IMR-90 (cell line): ENCODE data around the gene NUP43. TPM values are rescaled to one million over a fixed set of nuclear protein-coding genes. Genes with fewer than 3 reads are reported as not detected.

Experiments
- ATAC-seq: fragments of 200-7000 bp; cut with Tn5 transposase; 2 replicates; pipeline ENCODE4 v1.9.1; 2020; ENCODE audit warnings: low read depth, mild to moderate bottlenecking, moderate library complexity
- BruUV-seq: library from RNA; stranded (reverse); fragments of 400-500 nt; replicated peaks from 2 replicates; lab custom pipeline; 2021; lab: Mats Ljungman, UMichigan
- CTCF ChIA-PET: fragments of 300-600 bp; formaldehyde crosslinking; extraction: SDS; loops from one replicate; lab custom pipeline; 2021; ENCODE audit warnings: antibody characterized with exemption; lab: Yijun Ruan, JAX
- POLR2A ChIA-PET: fragments of 300-600 bp; sonication (Branson Sonifier 250); formaldehyde crosslinking; loops from one replicate; lab custom pipeline; 2022; ENCODE audit warnings: antibody characterized with exemption; ENCODE audit not compliant: unreplicated experiment; lab: Charles Lee
- DNase-seq: peaks from one replicate; pipeline ENCODE4 v3.0.0; 2013
- H2AFZ ChIP-seq: replicated peaks from 2 replicates; pipeline ENCODE3; 2013; ENCODE audit warnings: low read length, mild to moderate bottlenecking; ENCODE audit not compliant: poor library complexity
- H2AK5ac ChIP-seq: 2 replicates; pipeline ENCODE4 v1.6.1; 2013; ENCODE audit warnings: low read depth, low read length, inconsistent platforms
- H2AK9ac ChIP-seq: replicated peaks from 2 replicates; pipeline ENCODE3; 2013; ENCODE audit warnings: mild to moderate bottlenecking, low read depth, low read length, moderate library complexity; ENCODE audit not compliant: poor library complexity
- H2BK120ac ChIP-seq: 2 replicates; pipeline ENCODE4 v1.6.1; 2013; ENCODE audit warnings: low read depth, low read length, inconsistent platforms
- H2BK15ac ChIP-seq: 3 replicates; pipeline ENCODE4 v1.6.1; 2013; ENCODE audit warnings: low read depth, low read length, inconsistent platforms
- H2BK20ac ChIP-seq: 2 replicates; pipeline ENCODE4 v1.6.1; 2013; ENCODE audit warnings: low read depth, mild to moderate bottlenecking, inconsistent platforms, low read length, moderate library complexity
- H2BK5ac ChIP-seq: 2 replicates; pipeline ENCODE4 v1.6.1; 2013; ENCODE audit warnings: mild to moderate bottlenecking, low read depth, low read length, inconsistent platforms; ENCODE audit not compliant: poor library complexity, severe bottlenecking
- H3K14ac ChIP-seq: replicated peaks from 2 replicates; pipeline ENCODE4 v1.6.1; 2013; ENCODE audit warnings: low read depth, low read length, inconsistent platforms
- H3K18ac ChIP-seq: 2 replicates; pipeline ENCODE4 v1.6.1; 2013; ENCODE audit warnings: low read depth, low read length, control low read depth
- H3K23ac ChIP-seq: 2 replicates; pipeline ENCODE4 v1.6.1; 2013; ENCODE audit warnings: low read depth, low read length, inconsistent platforms
- H3K27ac ChIP-seq: 2 replicates; pipeline ENCODE4 v1.5.1; 2013; ENCODE audit warnings: mild to moderate bottlenecking, control low read depth, low read length; ENCODE audit not compliant: insufficient read depth
- H3K27me3 ChIP-seq: 2 replicates; pipeline ENCODE4 v1.6.1; 2013; ENCODE audit warnings: low read length; ENCODE audit not compliant: control insufficient read depth, insufficient read depth
- H3K36me3 ChIP-seq: 2 replicates; pipeline ENCODE4 v1.6.1; 2013; ENCODE audit warnings: low read length, mixed read lengths; ENCODE audit not compliant: control insufficient read depth, insufficient read depth
- H3K4ac ChIP-seq: 2 replicates; pipeline ENCODE4 v1.6.1; 2013; ENCODE audit warnings: low read depth, low read length, inconsistent platforms
- H3K4me1 ChIP-seq: 2 replicates; pipeline ENCODE4 v1.6.1; 2013; ENCODE audit warnings: low read length, mixed read lengths; ENCODE audit not compliant: control insufficient read depth, insufficient read depth
- H3K4me2 ChIP-seq: 2 replicates; pipeline ENCODE4 v1.6.1; 2013; ENCODE audit warnings: low read depth, mild to moderate bottlenecking, control low read depth, low read length, moderate library complexity
- H3K4me3 ChIP-seq: 2 replicates; pipeline ENCODE4 v1.5.1; 2013; ENCODE audit warnings: low read depth, mild to moderate bottlenecking, control low read depth, low read length, moderate library complexity; ENCODE audit not compliant: insufficient read depth
- H3K56ac ChIP-seq: 2 replicates; pipeline ENCODE4 v1.6.1; 2013; ENCODE audit warnings: low read length, inconsistent platforms; ENCODE audit not compliant: insufficient read depth; ENCODE audit errors: extremely low read depth
- H3K79me1 ChIP-seq, 2 experiments: 2 replicates each; pipeline ENCODE4 v1.6.1; 2013; ENCODE audit warnings: low read length in 2 of 2, inconsistent platforms in 1 of 2, low read depth in 1 of 2
- H3K9ac ChIP-seq: 2 replicates; pipeline ENCODE4 v1.6.1; 2013; ENCODE audit warnings: low read depth, low read length, control low read depth
- H3K9me1 ChIP-seq: 2 replicates; pipeline ENCODE4 v1.6.1; 2013; ENCODE audit warnings: low read length, inconsistent platforms; ENCODE audit not compliant: insufficient read depth
- H3K9me3 ChIP-seq: 2 replicates; pipeline ENCODE4 v1.6.1; 2013; ENCODE audit warnings: low read length; ENCODE audit not compliant: control insufficient read depth, insufficient read depth
- H4K20me1 ChIP-seq: 2 replicates; pipeline ENCODE4 v1.6.1; 2013; ENCODE audit warnings: low read length, inconsistent platforms; ENCODE audit not compliant: insufficient read depth
- H4K5ac ChIP-seq: 2 replicates; pipeline ENCODE4 v1.6.1; 2013; ENCODE audit warnings: mild to moderate bottlenecking, low read depth, low read length, control low read depth
- H4K8ac ChIP-seq, 2 experiments: 2 replicates each; pipeline ENCODE4 v1.6.1; 2013; ENCODE audit warnings: low read depth in 2 of 2, low read length in 2 of 2, control low read depth in 1 of 2, inconsistent platforms in 1 of 2
- H4K91ac ChIP-seq: 2 replicates; pipeline ENCODE4 v1.6.1; 2013; ENCODE audit warnings: low read depth, low read length, inconsistent platforms; ENCODE audit not compliant: insufficient read depth
- BHLHE40 ChIP-seq: fragments of 150-350 bp; IDR thresholded peaks from 2 replicates; pipeline ENCODE4 v1.6.1; 2016; ENCODE audit warnings: mild to moderate bottlenecking, low read depth, low read length
- ELK1 ChIP-seq: fragments of 150-350 bp; IDR thresholded peaks from 2 replicates; pipeline ENCODE4 v1.6.1; 2016; ENCODE audit warnings: low read depth, mild to moderate bottlenecking, low read length, moderate library complexity, borderline replicate concordance
- FOS ChIP-seq: fragments of 150-350 bp; IDR thresholded peaks from 2 replicates; pipeline ENCODE4 v1.6.1; 2016; ENCODE audit warnings: low read depth, low read length
- MAFK ChIP-seq: IDR thresholded peaks from 2 replicates; pipeline ENCODE4 v1.6.1; 2012; ENCODE audit warnings: low read depth, low read length, improper control_type of control experiment
- MAZ ChIP-seq: IDR thresholded peaks from 2 replicates; pipeline ENCODE4 v1.6.1; 2012; ENCODE audit warnings: low read depth, mild to moderate bottlenecking, low read length, improper control_type of control experiment, moderate library complexity, borderline replicate concordance
- MXI1 ChIP-seq: IDR thresholded peaks from 2 replicates; pipeline ENCODE4 v1.6.1; 2012; ENCODE audit warnings: low read depth, mild to moderate bottlenecking, low read length, moderate library complexity, borderline replicate concordance
- POLR2A ChIP-seq: IDR thresholded peaks from 2 replicates; pipeline ENCODE4 v1.6.1; 2012; ENCODE audit warnings: mild to moderate bottlenecking, low read depth, low read length
- RAD21 ChIP-seq: IDR thresholded peaks from 2 replicates; pipeline ENCODE4 v1.6.1; 2012; ENCODE audit warnings: low read length, improper control_type of control experiment
- RCOR1 ChIP-seq: IDR thresholded peaks from 2 replicates; pipeline ENCODE4 v1.6.1; 2012; ENCODE audit warnings: mild to moderate bottlenecking, low read length, improper control_type of control experiment; ENCODE audit not compliant: insufficient replicate concordance
- RFX5 ChIP-seq: IDR thresholded peaks from 2 replicates; pipeline ENCODE4 v1.8.0; 2012; ENCODE audit warnings: low read depth, mild to moderate bottlenecking, low read length, moderate library complexity
- WGBS, 2 experiments: methylation state at CpG; one replicate each; pipeline versions ENCODE4 v1.1.5 to v1.1.7; 2013; ENCODE audit warnings: missing lambda C conversion rate in 2 of 2; ENCODE audit not compliant: insufficient read length in 1 of 2; ENCODE audit errors: extremely low coverage in 2 of 2; 5-methylcytosine and 5-hydroxymethylcytosine counted together
- dilution Hi-C: fragments of 300-500 bp; cut with HindIII; formaldehyde crosslinking; loops from one replicate; pipeline ENCODE4 v1.14.3; 2018; ENCODE audit warnings: low sequenced_read_pairs; ENCODE audit not compliant: unreplicated experiment
- in situ Hi-C: fragments of 300-500 bp; cut with MboI; formaldehyde crosslinking; loops from 3 replicates; pipeline ENCODE4 v1.14.3; 2019; ENCODE audit warnings: low sequenced_read_pairs, inconsistent platforms, mixed read lengths
- intact Hi-C: fragments of 100-400 bp; cut with micrococcal nuclease; formaldehyde crosslinking; loops from 2 replicates; pipeline ENCODE4 v1.10.0; 2022
- polyA plus RNA-seq, 3 experiments: library from polyadenylated mRNA; depleted of rRNA; stranded (reverse); fragments of >200 nt; gene quantifications; 2 replicates each; pipeline ENCODE4 v1.2.3, GENCODE V29; 2012; ENCODE audit warnings: low replicate concordance in 1 of 3
- total RNA-seq: library from RNA; depleted of rRNA; stranded (reverse); fragments of >200 nt; gene quantifications from 2 replicates; pipeline ENCODE4 v1.2.3, GENCODE V29; 2012

Gene NUP43
- total and polyA plus RNA-seq, 2 of the 4 experiments (the other 2 are of a cell fraction), result 14.2 to 40.5 TPM

GRCh38 chr6:149733089-149733720, 13.1 kb downstream of the NUP43 start:
- dilution Hi-C loops, result no loop called here
- no peak overlapping the region for H3K9ac ChIP-seq
- POLR2A ChIA-PET, result no interaction called here
- no peak for ATAC-seq
- H4K91ac ChIP-seq, result no peak overlapping the region
- H3K18ac ChIP-seq, result no peak overlapping the region
- H3K27ac ChIP-seq, result no peak overlapping the region
- H3K9me1 ChIP-seq, result no peaks in the 10 kb centered on the region
- H3K56ac ChIP-seq, result no peak overlapping the region
- no peak overlapping the region for H3K23ac ChIP-seq
- H3K36me3 ChIP-seq, result peaks cover 39% of the 10 kb centered on the region
- H2BK120ac ChIP-seq, result no peak overlapping the region
- no peaks in the 10 kb centered on the region for H4K20me1 ChIP-seq
- H2AK9ac ChIP-seq, result peak overlapping the region; percentile 50
- no peak overlapping the region for H3K4me2 ChIP-seq
- H3K4me3 ChIP-seq, result no peak overlapping the region
- in situ Hi-C loops, result no loop called here
- no TSS peak for BruUV-seq
- no peak overlapping the region for H2BK5ac ChIP-seq
- CTCF ChIA-PET, result no interaction called here
- no peak overlapping the region for H2BK15ac ChIP-seq
- TF ChIP-seq RAD21, result no peak
- TF ChIP-seq MAZ, result no peak
- TF ChIP-seq MXI1, result no peak
- no peak for TF ChIP-seq BHLHE40
- no peak for TF ChIP-seq MAFK
- no peak for TF ChIP-seq FOS
- no peak for TF ChIP-seq RCOR1
- TF ChIP-seq ELK1, result no peak
- no peak for TF ChIP-seq RFX5
- TF ChIP-seq POLR2A, result no peak
- DNase-seq, result no peak
- intact Hi-C loops, result no loop called here
- H3K4me1 ChIP-seq, result no peaks in the 10 kb centered on the region
- no peaks in the 10 kb centered on the region for H3K27me3 ChIP-seq
- no peak overlapping the region for H2AFZ ChIP-seq
- no peaks in the 10 kb centered on the region for H3K9me3 ChIP-seq
- H4K5ac ChIP-seq, result no peak overlapping the region
- no peak overlapping the region for H2BK20ac ChIP-seq
- no peak overlapping the region for H3K4ac ChIP-seq
- no peak overlapping the region for H2AK5ac ChIP-seq
- H3K14ac ChIP-seq, result no peak overlapping the region
- no CpG with 5 or more reads among the region's 2 CpGs for WGBS, 2 experiments
- no peak overlapping the region for H4K8ac ChIP-seq
- H3K79me1 ChIP-seq, result no peaks in the 10 kb centered on the region; a peak in 1 of 4 replicates
